ENCODE results near the gene STAB2. TPM values are rescaled to one million over a fixed set of nuclear protein-coding genes. Genes with fewer than 3 reads are reported as not detected.

Gene STAB2
- total and polyA plus RNA-seq, 2 of the 8 experiments (the other 6 are each of a cell fraction or from before 2014, with no cell fraction given), result not detected

- no peak overlapping the region for H3K9ac ChIP-seq (replicated peaks in 1 of 4; ENCODE audit: extremely low read depth in 1 of 4, low read depth in 3 of 4, low read length in 3 of 4)
- H2AFZ ChIP-seq (ENCODE audit: low read length), result no peak overlapping the region
- H4K8ac ChIP-seq (ENCODE audit: extremely low read depth, insufficient read depth, low read length), result no peak overlapping the region
- H4K5ac ChIP-seq (ENCODE audit: insufficient read length, low read depth, low read length), result no peak overlapping the region
- no peaks in the 10 kb centered on the region for H3K79me1 ChIP-seq (ENCODE audit: low read depth, low read length)
- no peak overlapping the region for H2BK20ac ChIP-seq (ENCODE audit: low read length)
- H3K56ac ChIP-seq (replicated peaks; ENCODE audit: insufficient read length, low read depth, low read length), result no peak overlapping the region
- no peaks in the 10 kb centered on the region for H3K79me2 ChIP-seq (ENCODE audit: control insufficient read depth in 1 of 2, insufficient read depth in 2 of 2, low read length in 2 of 2)
- H2BK5ac ChIP-seq (ENCODE audit: low read depth, low read length), result no peak overlapping the region
- no peak overlapping the region for H2BK15ac ChIP-seq (ENCODE audit: low read length)
- ChIA-PET POLR2A (ENCODE audit: partially characterized antibody) (no interaction called here), CTCF (ENCODE audit: partially characterized antibody) (interaction anchor here (1.3 kb wide), 1 partner anchor 32 kb away, joined by 5 read pairs; no protein-coding TSS in a partner anchor)
- H3K36me3 ChIP-seq (ENCODE audit: control insufficient read depth in 2 of 4, insufficient read depth in 4 of 4, low read length in 3 of 4), result no peaks in the 10 kb centered on the region
- no peaks in the 10 kb centered on the region for H4K20me1 ChIP-seq (replicated peaks in 1 of 2; ENCODE audit: control insufficient read depth in 1 of 2, insufficient read depth in 2 of 2, low read length in 2 of 2)
- FAIRE-seq, result no peak
- H3K23ac ChIP-seq (ENCODE audit: insufficient read length), result no peak overlapping the region
- H2BK120ac ChIP-seq (replicated peaks; ENCODE audit: low read depth, low read length), result no peak overlapping the region
- H2AK5ac ChIP-seq (ENCODE audit: low read depth, low read length), result no peak overlapping the region
- H3K4ac ChIP-seq (replicated peaks; ENCODE audit: insufficient read length, low read depth, low read length), result no peak overlapping the region
- no peak overlapping the region for H3K4me3 ChIP-seq (ENCODE audit: extremely low read depth in 1 of 4, insufficient read depth in 2 of 4, low read depth in 3 of 4, low read length in 4 of 4)
- H3K27me3 ChIP-seq (replicated peaks in 1 of 4; ENCODE audit: control insufficient read depth in 3 of 4, extremely low read depth in 1 of 4, insufficient read depth in 3 of 4, low read length in 3 of 4), result no peaks in the 10 kb centered on the region
- no peaks in the 10 kb centered on the region for H3K23me2 ChIP-seq (ENCODE audit: low read depth, low read length)
- H3K18ac ChIP-seq (ENCODE audit: extremely low read depth, low read length), result no peak overlapping the region
- no peak overlapping the region for H3K14ac ChIP-seq (ENCODE audit: insufficient read length)
- no peaks in the 10 kb centered on the region for H3K9me3 ChIP-seq (ENCODE audit: insufficient read depth in 2 of 2, low read depth in 1 of 2, low read length in 1 of 2)
- H2BK12ac ChIP-seq (ENCODE audit: low read depth, low read length), result no peak overlapping the region
- DNase-seq (ENCODE audit: low read depth in 1 of 2, low spot score in 2 of 2), result no peak
- H3K4me1 ChIP-seq (replicated peaks in 1 of 4; ENCODE audit: control insufficient read depth in 3 of 4, insufficient read depth in 4 of 4, low read length in 3 of 4), result no peaks in the 10 kb centered on the region
- no peak overlapping the region for H4K91ac ChIP-seq (replicated peaks; ENCODE audit: insufficient read length, low read length)
- no peak overlapping the region for H3K4me2 ChIP-seq (ENCODE audit: insufficient read depth in 1 of 2, low read depth in 2 of 2, low read length in 2 of 2)
- no peak overlapping the region for H3K27ac ChIP-seq (ENCODE audit: low read depth, low read length)
- 84% methylated on average over 10 of the region's 10 CpGs; no CpG with 5 or more reads in 1 of the 2 experiments for WGBS, 2 experiments (ENCODE audit: extremely low coverage in 1 of 2, insufficient coverage in 1 of 2, insufficient read length in 1 of 2, insufficient replicate concordance in 2 of 2, low coverage in 1 of 2, low lambda C conversion rate in 2 of 2, missing lambda C conversion rate in 1 of 2)
- no peak for TF ChIP-seq SIRT6 (IDR thresholded peaks at IDR 0.05; ENCODE audit: low read length)
- TF ChIP-seq RBBP5 (IDR thresholded peaks at IDR 0.05; ENCODE audit: borderline replicate concordance, low read depth, low read length), result no peak
- TF ChIP-seq NRF1 (IDR thresholded peaks at IDR 0.05; ENCODE audit: low read depth, low read length), result no peak
- TF ChIP-seq GABPA (IDR thresholded peaks at IDR 0.05; ENCODE audit: borderline replicate concordance, insufficient read depth, low read length), result no peak
- no peak for TF ChIP-seq ATF2 (IDR thresholded peaks at IDR 0.05; ENCODE audit: low read length)
- no peak for TF ChIP-seq KDM1A (IDR thresholded peaks at IDR 0.05; ENCODE audit: borderline replicate concordance, low read length)
- no peak for TF ChIP-seq ATF3 (IDR thresholded peaks at IDR 0.05; ENCODE audit: insufficient read depth, low read depth, low read length)
- TF ChIP-seq RXRA (IDR thresholded peaks at IDR 0.05; ENCODE audit: insufficient read depth, low read depth, low read length), result no peak
- no peak for TF ChIP-seq HDAC2 (IDR thresholded peaks at IDR 0.05; ENCODE audit: borderline replicate concordance in 1 of 2, low read depth in 2 of 2, low read length in 2 of 2)
- no peak for TF ChIP-seq MAFK (IDR thresholded peaks at IDR 0.05; ENCODE audit: low read depth, low read length)
These were observed 14.1 kb downstream of the STAB2 start for GRCh38 chr12:103600967-103601728.
